Keratinocyte (primary cell): ENCODE results near the gene SELENOP. TPM values are rescaled to one million over a fixed set of nuclear protein-coding genes. Genes with fewer than 3 reads are reported as not detected.

Source experiments
- DNase-seq: peaks from one replicate; pipeline ENCODE4 v3.0.0-alpha.2; 2011; ENCODE audit warnings: low read depth, missing footprints, low spot score
- FAIRE-seq: peaks from 2 replicates; lab custom pipeline; 2011; peaks lifted over from hg19 to GRCh38; lab: Jason Lieb, UNC
- H2AFZ ChIP-seq: 2 replicates; pipeline ENCODE4 v1.6.0; 2012; ENCODE audit warnings: low read length, control low read depth, inconsistent platforms; ENCODE audit not compliant: control insufficient read depth
- H3K27ac ChIP-seq: 2 replicates; pipeline ENCODE4 v1.5.1; 2011; ENCODE audit warnings: low read length; ENCODE audit not compliant: control insufficient read depth, insufficient read depth
- H3K27me3 ChIP-seq: 3 replicates; pipeline ENCODE4 v1.6.0; 2011; ENCODE audit warnings: low read length; ENCODE audit not compliant: control insufficient read depth, insufficient read depth; ENCODE audit errors: extremely low read depth
- H3K36me3 ChIP-seq, 2 experiments: 2 replicates in 1 of 2; 3 replicates in 1 of 2; pipeline ENCODE4 v1.5.1; 2011; ENCODE audit warnings: low read length in 2 of 2, mild to moderate bottlenecking in 1 of 2; ENCODE audit not compliant: control insufficient read depth in 2 of 2, insufficient read depth in 2 of 2; ENCODE audit errors: extremely low read depth in 1 of 2
- H3K4me1 ChIP-seq: 3 replicates; pipeline ENCODE4 v1.5.1; 2011; ENCODE audit warnings: low read length; ENCODE audit not compliant: control insufficient read depth, insufficient read depth; ENCODE audit errors: extremely low read depth
- H3K4me2 ChIP-seq: 3 replicates; pipeline ENCODE4 v1.6.0; 2011; ENCODE audit warnings: low read depth, low read length; ENCODE audit not compliant: control insufficient read depth, insufficient read depth; ENCODE audit errors: extremely low read depth
- H3K4me3 ChIP-seq, 3 experiments: fragments of 200-600 bp in 1 of 3; sonication (generic) in 1 of 3; 2 replicates in 2 of 3; 3 replicates in 1 of 3; pipeline ENCODE4 v1.5.1; 2011 to 2016; ENCODE audit warnings: low read length in 3 of 3, mild to moderate bottlenecking in 3 of 3, control low read depth in 2 of 3, inconsistent platforms in 1 of 3, low read depth in 1 of 3, mixed read lengths in 1 of 3, mixed run types in 1 of 3, moderate library complexity in 1 of 3; ENCODE audit not compliant: control insufficient read depth in 2 of 3, insufficient read depth in 2 of 3; ENCODE audit errors: extremely low read depth in 1 of 3
- H3K79me2 ChIP-seq: 2 replicates; pipeline ENCODE4 v1.6.0; 2012; ENCODE audit warnings: low read length; ENCODE audit not compliant: control insufficient read depth, insufficient read depth
- H3K9ac ChIP-seq: 3 replicates; pipeline ENCODE4 v1.6.0; 2011; ENCODE audit warnings: low read length; ENCODE audit not compliant: control insufficient read depth, insufficient read depth; ENCODE audit errors: extremely low read depth
- H3K9me1 ChIP-seq: 3 replicates; pipeline ENCODE4 v1.6.0; 2011; ENCODE audit warnings: low read length; ENCODE audit not compliant: control insufficient read depth, insufficient read depth; ENCODE audit errors: extremely low read depth
- H3K9me3 ChIP-seq: 2 replicates; pipeline ENCODE4 v1.5.1; 2012; ENCODE audit warnings: low read depth, low read length; ENCODE audit not compliant: control insufficient read depth
- H4K20me1 ChIP-seq: 3 replicates; pipeline ENCODE4 v1.6.0; 2011; ENCODE audit warnings: low read length; ENCODE audit not compliant: control insufficient read depth, insufficient read depth; ENCODE audit errors: extremely low read depth
- EZH2 ChIP-seq: IDR thresholded peaks from one replicate; pipeline ENCODE4 v1.6.1; 2012; ENCODE audit warnings: inconsistent platforms, mild to moderate bottlenecking, low read length, moderate library complexity
- dilution Hi-C: fragments of 300-500 bp; cut with MboI; formaldehyde crosslinking; loops from one replicate; pipeline ENCODE4 v1.7.0; 2020; ENCODE audit warnings: low sequenced_read_pairs; ENCODE audit not compliant: extremely low pct_ligation_motif_present
- polyA plus RNA-seq, 5 experiments: library from polyadenylated mRNA; depleted of rRNA in 3 of 5; stranded (reverse) in 3 of 5; stranded (forward) in 1 of 5; unstranded in 1 of 5; fragments of >200 nt; gene quantifications; 1 replicate in 1 of 5; 2 replicates in 3 of 5; 3 replicates in 1 of 5; pipeline versions ENCODE4 v1.2.1 to v1.2.3, GENCODE V29; 2011 to 2012; ENCODE audit warnings: missing spikeins in 2 of 5, low read depth in 1 of 5, low replicate concordance in 1 of 5
- TF ChIP-seq, protein P1 (sequence below), 3 experiments: IDR thresholded peaks in 1 of 3; conservative IDR thresholded peaks in 1 of 3; optimal IDR thresholded peaks in 1 of 3; 2 replicates in 2 of 3; 3 replicates in 1 of 3; pipeline versions ENCODE3 to v1.5.1; 2011; ENCODE audit warnings: low read length in 3 of 3, mild to moderate bottlenecking in 3 of 3, moderate library complexity in 2 of 3, control low read depth in 1 of 3, inconsistent platforms in 1 of 3; ENCODE audit not compliant: insufficient read depth in 2 of 3; ENCODE audit errors: extremely low read depth in 1 of 3

SELENOP gene
- polyA plus RNA-seq, 1 donor (not counting 4 experiments of a cell fraction or from before 2014, with no cell fraction given), result 10.4 TPM

DNA sequence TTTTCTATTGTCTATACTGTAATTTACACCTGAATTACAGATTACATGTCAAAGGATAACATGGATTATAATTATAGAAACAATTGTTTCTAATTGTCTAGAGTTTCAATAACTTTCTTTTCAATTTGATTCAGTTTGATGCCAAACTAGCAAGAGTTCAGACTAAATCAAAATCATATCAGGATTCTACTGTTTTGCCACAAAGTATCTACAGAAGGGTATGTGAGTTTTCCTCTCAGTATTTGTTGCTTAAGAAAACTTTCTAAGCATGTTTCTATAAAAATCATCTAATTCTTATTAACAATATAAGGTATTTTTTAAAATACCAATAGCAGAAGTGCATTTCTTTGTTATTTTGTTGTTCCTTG, 12.5 kb downstream of the SELENOP start:
- dilution Hi-C loops, result no loop called here
- no peak for DNase-seq
- no peak for FAIRE-seq
- no peaks in the 10 kb centered on the region for H3K9me3 ChIP-seq
- no peak overlapping the region for H3K27ac ChIP-seq
- no peaks in the 10 kb centered on the region for H3K79me2 ChIP-seq
- no peak overlapping the region for H3K4me3 ChIP-seq
- H3K9me1 ChIP-seq, result no peaks in the 10 kb centered on the region
- H3K4me1 ChIP-seq, result no peaks in the 10 kb centered on the region
- TF ChIP-seq, protein P1, sequence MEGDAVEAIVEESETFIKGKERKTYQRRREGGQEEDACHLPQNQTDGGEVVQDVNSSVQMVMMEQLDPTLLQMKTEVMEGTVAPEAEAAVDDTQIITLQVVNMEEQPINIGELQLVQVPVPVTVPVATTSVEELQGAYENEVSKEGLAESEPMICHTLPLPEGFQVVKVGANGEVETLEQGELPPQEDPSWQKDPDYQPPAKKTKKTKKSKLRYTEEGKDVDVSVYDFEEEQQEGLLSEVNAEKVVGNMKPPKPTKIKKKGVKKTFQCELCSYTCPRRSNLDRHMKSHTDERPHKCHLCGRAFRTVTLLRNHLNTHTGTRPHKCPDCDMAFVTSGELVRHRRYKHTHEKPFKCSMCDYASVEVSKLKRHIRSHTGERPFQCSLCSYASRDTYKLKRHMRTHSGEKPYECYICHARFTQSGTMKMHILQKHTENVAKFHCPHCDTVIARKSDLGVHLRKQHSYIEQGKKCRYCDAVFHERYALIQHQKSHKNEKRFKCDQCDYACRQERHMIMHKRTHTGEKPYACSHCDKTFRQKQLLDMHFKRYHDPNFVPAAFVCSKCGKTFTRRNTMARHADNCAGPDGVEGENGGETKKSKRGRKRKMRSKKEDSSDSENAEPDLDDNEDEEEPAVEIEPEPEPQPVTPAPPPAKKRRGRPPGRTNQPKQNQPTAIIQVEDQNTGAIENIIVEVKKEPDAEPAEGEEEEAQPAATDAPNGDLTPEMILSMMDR (optimal IDR thresholded peaks at IDR 0.05 in 1 of 3, IDR thresholded peaks at IDR 0.05 in 1 of 3, conservative IDR thresholded peaks at IDR 0.05 in 1 of 3; ENCODE audit: extremely low read depth in 1 of 3, insufficient read depth in 2 of 3, low read length in 3 of 3), result no peak
- TF ChIP-seq EZH2, result no peak
- no peak overlapping the region for H3K4me2 ChIP-seq
- H2AFZ ChIP-seq, result no peak overlapping the region
- no peaks in the 10 kb centered on the region for H3K27me3 ChIP-seq
- H3K36me3 ChIP-seq, result no peaks in the 10 kb centered on the region
- no peaks in the 10 kb centered on the region for H4K20me1 ChIP-seq
- no peak overlapping the region for H3K9ac ChIP-seq

DNA sequence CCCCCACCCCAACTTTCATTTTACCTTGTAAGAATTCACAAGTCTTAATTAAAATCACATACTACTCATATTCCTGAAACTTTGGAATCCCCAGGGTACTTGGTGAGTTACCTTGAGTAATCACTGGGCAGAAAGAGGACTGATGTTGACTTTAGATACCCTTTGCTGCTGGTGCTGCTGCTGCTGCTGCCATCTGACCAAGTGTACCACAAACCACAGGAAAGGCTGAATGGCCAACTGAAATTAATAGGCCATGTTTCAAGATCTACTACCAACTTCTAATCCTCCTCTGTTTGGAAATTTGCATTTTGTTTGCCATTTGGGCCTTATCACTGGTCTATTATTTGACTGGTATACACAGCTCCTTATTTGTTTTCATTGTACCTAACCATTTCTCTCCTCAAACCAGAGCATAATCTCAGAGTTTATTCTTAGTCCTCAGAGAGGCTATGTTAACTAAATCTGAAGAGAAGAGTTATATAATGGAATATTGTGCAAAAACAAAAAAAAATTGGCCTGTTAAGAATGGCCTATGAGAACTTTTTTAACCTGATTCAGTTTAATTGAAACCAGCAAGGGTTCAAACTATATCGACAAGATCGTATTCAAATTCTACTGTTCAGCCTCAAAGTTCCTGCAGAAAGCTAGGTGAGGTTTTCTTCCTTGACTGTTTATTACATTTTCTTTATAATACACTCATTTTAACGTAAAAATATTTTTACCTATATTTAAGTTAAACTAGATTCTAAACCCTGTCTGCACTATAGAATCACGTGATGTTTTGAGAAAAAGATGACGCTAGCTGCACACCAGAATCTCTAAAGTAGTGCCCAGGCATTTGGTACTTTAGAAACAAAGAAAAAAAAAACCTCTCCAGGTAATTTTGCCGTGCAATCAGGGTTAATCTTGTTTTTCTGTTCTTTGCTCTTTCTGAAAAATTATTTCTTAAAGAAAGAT, 13.1 kb downstream of the SELENOP start:
- no peaks in the 10 kb centered on the region for H3K79me2 ChIP-seq
- H3K9me1 ChIP-seq, result no peaks in the 10 kb centered on the region
- no peak overlapping the region for H2AFZ ChIP-seq
- H3K4me3 ChIP-seq, result no peak overlapping the region
- no peaks in the 10 kb centered on the region for H3K4me1 ChIP-seq
- DNase-seq (no peak), FAIRE-seq (no peak)
- H3K4me2 ChIP-seq, result no peak overlapping the region
- dilution Hi-C loops, result no loop called here
- H3K27ac ChIP-seq, result no peak overlapping the region
- H4K20me1 ChIP-seq, result no peaks in the 10 kb centered on the region
- H3K9ac ChIP-seq, result no peak overlapping the region
- H3K27me3 ChIP-seq, result no peaks in the 10 kb centered on the region
- no peaks in the 10 kb centered on the region for H3K36me3 ChIP-seq
- no peak for TF ChIP-seq EZH2
- TF ChIP-seq, protein P1 (optimal IDR thresholded peaks at IDR 0.05 in 1 of 3, IDR thresholded peaks at IDR 0.05 in 1 of 3, conservative IDR thresholded peaks at IDR 0.05 in 1 of 3; ENCODE audit: extremely low read depth in 1 of 3, insufficient read depth in 2 of 3, low read length in 3 of 3), result no peak
- no peaks in the 10 kb centered on the region for H3K9me3 ChIP-seq
